ENCODE measurements around the gene ARSG. TPM values are rescaled to one million over a fixed set of nuclear protein-coding genes. Genes with fewer than 3 reads are reported as not detected.

ARSG gene
- total RNA-seq, 2 donors from 2014 or later, result 5.4 to 16.9 TPM

DNA sequence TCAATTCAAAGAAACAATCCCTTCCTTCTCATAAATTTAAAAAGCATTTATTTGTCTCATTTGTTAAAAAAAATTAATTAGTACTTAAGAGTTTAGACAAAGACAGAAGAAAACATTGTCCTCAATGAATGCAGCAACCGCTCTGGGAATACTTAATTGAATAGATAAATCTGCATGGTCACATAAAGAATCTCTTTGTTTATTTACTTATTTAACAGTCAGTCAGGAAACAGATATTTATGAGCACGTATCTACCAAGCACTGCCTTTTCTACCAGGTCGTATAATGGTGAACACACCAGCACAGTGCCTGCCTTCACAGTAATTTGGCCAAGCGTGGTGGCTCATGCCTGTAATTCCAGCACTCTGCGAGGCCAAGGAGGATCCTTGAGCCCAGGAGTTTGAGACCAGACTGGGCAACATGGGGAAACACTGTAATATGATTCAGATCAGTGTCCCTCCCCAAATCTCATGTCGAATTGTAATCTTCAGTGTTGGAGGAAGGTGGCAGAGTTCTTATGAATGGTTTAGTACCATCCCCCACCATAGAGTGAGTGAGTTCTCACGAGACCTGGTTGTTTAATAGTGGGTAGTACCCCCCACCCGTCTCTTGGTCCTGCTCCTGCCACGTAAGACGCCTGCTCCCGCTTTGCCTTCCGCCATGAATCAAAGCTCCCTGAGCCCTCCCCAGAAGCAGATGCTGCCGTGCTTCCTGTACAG is 157.9 kb downstream of the ARSG start:
- Histone ChIP-seq H3K9me3 (no peaks in the 10 kb centered on the region), H3K27me3 (replicated peaks; ENCODE audit: insufficient read depth) (no peaks in the 10 kb centered on the region), H3K36me3 (peaks cover 34% of the 10 kb centered on the region), H3K4me1 (ENCODE audit: control insufficient read depth in 1 of 2, low read depth in 2 of 2) (no peaks in the 10 kb centered on the region), H3K4me3 (no peak overlapping the region), H3K27ac (no peak overlapping the region)
- no peak for TF ChIP-seq CTCF (IDR thresholded peaks at IDR 0.05)
- no peak for ATAC-seq (ENCODE audit: insufficient number of reproducible peaks, low FRiP score, low read depth)
- DNase-seq (ENCODE audit: low spot score), result no peak

DNA sequence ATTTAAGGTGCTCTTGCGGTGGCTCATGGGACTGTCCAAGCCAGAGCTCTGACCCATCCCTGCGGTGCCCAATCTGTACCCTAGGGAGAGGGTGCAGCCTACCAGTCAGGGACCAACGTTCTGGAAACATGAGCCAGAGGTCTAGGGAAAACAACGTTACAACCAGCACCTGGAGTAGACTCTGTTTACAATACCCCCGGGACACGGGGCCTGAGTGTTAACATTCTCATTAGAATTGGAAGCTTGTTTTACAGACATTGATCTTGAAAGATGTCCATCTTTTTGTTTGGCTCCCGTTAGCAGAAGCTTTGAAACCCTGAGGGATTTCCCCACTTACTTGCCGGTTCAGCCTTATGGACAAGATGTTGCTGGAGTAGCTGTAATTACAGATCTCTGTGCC is 159.1 kb downstream of the ARSG start:
- DNase-seq (ENCODE audit: low spot score), result no peak
- no peak for TF ChIP-seq CTCF (IDR thresholded peaks at IDR 0.05)
- no peaks in the 10 kb centered on the region for H3K27me3 ChIP-seq (replicated peaks; ENCODE audit: insufficient read depth)
- no peak overlapping the region for H3K4me3 ChIP-seq
- peaks cover 30% of the 10 kb centered on the region for H3K36me3 ChIP-seq
- H3K9me3 ChIP-seq, result no peaks in the 10 kb centered on the region
- H3K27ac ChIP-seq, result no peak overlapping the region
- H3K4me1 ChIP-seq (ENCODE audit: control insufficient read depth in 1 of 2, low read depth in 2 of 2), result peaks cover 2 to 6% of the 10 kb centered on the region in 2 donors
- no peak for ATAC-seq (ENCODE audit: insufficient number of reproducible peaks, low FRiP score, low read depth)

DNA sequence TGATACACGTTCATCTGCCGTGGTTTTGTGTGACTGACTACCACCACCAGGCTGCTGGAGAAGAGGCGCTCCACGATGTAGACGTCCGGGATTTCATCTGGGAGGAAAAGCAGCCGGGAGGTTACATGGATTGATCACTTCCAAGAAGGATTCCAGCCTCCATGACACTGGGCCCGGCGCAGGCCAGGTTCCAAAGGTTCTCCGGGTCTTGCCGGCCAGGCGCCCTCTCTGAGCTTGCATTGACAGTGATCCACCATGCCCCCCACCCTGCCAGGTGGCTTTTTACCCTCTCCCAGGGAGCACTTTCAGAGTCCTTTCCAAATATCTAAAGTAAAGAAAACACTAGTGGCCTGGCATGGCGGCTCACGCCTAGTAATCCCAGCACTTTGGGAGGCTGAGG is 159.5 kb downstream of the ARSG start:
- peaks cover 29% of the 10 kb centered on the region for H3K36me3 ChIP-seq
- peaks cover 5 to 10% of the 10 kb centered on the region in 2 donors for H3K4me1 ChIP-seq (ENCODE audit: control insufficient read depth in 1 of 2, low read depth in 2 of 2)
- H3K9me3 ChIP-seq, result no peaks in the 10 kb centered on the region
- H3K27me3 ChIP-seq (replicated peaks; ENCODE audit: insufficient read depth), result no peaks in the 10 kb centered on the region
- TF ChIP-seq CTCF (IDR thresholded peaks at IDR 0.05), result no peak
- ATAC-seq (ENCODE audit: insufficient number of reproducible peaks, low FRiP score, low read depth), result no peak
- no peak overlapping the region for H3K27ac ChIP-seq
- no peak for DNase-seq (ENCODE audit: low spot score)
- H3K4me3 ChIP-seq, result no peak overlapping the region

DNA sequence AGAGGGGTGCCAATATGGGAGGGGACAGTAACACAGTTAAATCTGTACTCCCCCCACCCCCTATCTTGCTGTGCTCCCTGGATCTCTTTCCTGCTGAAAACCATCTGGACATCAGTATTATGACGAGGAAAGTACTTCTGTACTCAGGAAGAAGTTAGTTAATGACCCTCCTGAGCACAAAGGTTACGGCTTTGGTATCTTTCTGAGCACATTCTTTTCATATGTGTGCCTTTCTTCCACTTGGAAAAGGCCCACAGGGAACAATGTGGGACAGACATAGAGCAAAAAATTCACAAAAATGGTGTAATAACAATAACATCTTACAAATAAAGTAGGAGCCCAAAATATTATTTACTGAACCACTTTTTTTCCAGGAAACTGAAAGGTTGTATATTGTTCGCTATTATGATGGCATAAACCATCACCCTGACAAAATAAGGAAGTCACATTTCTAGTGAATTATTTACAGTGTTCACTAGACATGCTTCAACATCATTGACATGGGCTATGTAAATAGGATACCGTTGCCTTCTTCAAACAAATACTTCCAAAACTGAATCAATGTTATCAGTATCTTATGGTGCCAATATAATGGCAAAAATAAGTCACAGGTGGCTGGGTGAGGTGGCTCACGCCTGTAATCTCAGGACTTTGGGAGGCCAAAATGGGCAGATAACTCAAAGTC is 160.5 kb downstream of the ARSG start:
- Histone ChIP-seq H3K27ac (no peak overlapping the region), H3K36me3 (peaks cover 29% of the 10 kb centered on the region), H3K4me1 (ENCODE audit: control insufficient read depth in 1 of 2, low read depth in 2 of 2) (peaks cover 5 to 17% of the 10 kb centered on the region in 2 donors), H3K4me3 (no peak overlapping the region), H3K27me3 (replicated peaks; ENCODE audit: insufficient read depth) (no peaks in the 10 kb centered on the region), H3K9me3 (no peaks in the 10 kb centered on the region)
- DNase-seq (ENCODE audit: low spot score) (no peak), ATAC-seq (ENCODE audit: insufficient number of reproducible peaks, low FRiP score, low read depth) (no peak)
- no peak for TF ChIP-seq CTCF (IDR thresholded peaks at IDR 0.05)

DNA sequence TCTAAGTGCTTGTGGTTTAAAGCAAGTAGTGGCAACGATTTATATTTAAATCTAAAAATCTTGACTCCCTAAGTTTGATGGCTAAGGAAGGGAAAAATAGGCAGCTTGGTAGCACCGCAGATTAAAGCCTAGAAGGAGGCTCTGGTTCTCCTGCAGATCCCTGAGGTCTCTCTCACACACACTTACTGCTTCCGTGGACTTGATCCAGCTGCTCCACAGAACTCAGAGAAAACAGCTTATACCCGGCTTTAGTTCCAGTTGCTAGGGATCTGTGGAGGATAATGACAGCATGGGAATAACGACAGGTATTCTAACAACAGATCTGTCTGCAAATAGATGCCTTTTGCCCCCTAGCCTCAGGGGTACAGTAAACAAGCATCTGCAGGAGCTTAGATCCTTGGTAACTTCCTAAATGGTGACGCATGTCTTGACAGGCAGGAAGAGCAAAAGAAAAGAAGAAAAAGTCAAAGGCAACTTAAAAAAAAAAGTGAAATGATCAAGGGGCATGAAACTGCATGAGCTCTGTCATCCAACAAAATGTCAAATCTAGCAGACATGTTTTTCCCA is 161.5 kb downstream of the ARSG start:
- Histone ChIP-seq H3K36me3 (peaks cover 29% of the 10 kb centered on the region), H3K9me3 (no peaks in the 10 kb centered on the region), H3K4me3 (no peak overlapping the region), H3K4me1 (ENCODE audit: control insufficient read depth in 1 of 2, low read depth in 2 of 2) (peaks cover 5 to 17% of the 10 kb centered on the region in 2 donors), H3K27me3 (replicated peaks; ENCODE audit: insufficient read depth) (no peaks in the 10 kb centered on the region), H3K27ac (no peak overlapping the region)
- no peak for TF ChIP-seq CTCF (IDR thresholded peaks at IDR 0.05)
- ATAC-seq (ENCODE audit: insufficient number of reproducible peaks, low FRiP score, low read depth) (no peak), DNase-seq (ENCODE audit: low spot score) (no peak)

All from thoracic aorta (tissue), 2 donors.